Femur (tissue), 1 donor: ENCODE results near the gene RPUSD2.

ENCODE experiments used
- DNase-seq: peaks from one replicate; pipeline ENCODE4 v3.0.0-alpha.2; 2017

RPUSD2 gene

GRCh38 chr15:40569129-40569953 lies at the start of gene RPUSD2:
Gene RPUSD2, plus strand, starts transcription at chr15:40569299. Its CDS starts 39 bp downstream, at chr15:40569338.
- DNase-seq = peak; percentile 96

GRCh38 chr15:40523611-40524010 lies 45.5 kb upstream of the RPUSD2 start:
- DNase-seq = no peak

GRCh38 chr15:40525855-40526254 lies 43.2 kb upstream of the RPUSD2 start:
- no peak for DNase-seq

- no peak for DNase-seq
Measured at GRCh38 chr15:40528801-40529200, 40.3 kb upstream of the RPUSD2 start.

GRCh38 chr15:40533763-40534364 lies 35.2 kb upstream of the RPUSD2 start:
- no peak for DNase-seq

- no peak for DNase-seq
Measured at GRCh38 chr15:40534371-40534770, 34.7 kb upstream of the RPUSD2 start.

GRCh38 chr15:40536501-40536900 lies 32.6 kb upstream of the RPUSD2 start:
- peak; percentile 68 for DNase-seq

GRCh38 chr15:40538976-40539375 lies 30.1 kb upstream of the RPUSD2 start:
- DNase-seq = no peak

- no peak for DNase-seq
Measured at GRCh38 chr15:40543082-40543481, 26.0 kb upstream of the RPUSD2 start.

GRCh38 chr15:40543631-40544294 lies 25.3 kb upstream of the RPUSD2 start:
- no peak for DNase-seq

GRCh38 chr15:40545457-40545856 lies 23.6 kb upstream of the RPUSD2 start:
- DNase-seq = no peak

GRCh38 chr15:40548610-40549009 lies 20.5 kb upstream of the RPUSD2 start:
- DNase-seq = no peak

- DNase-seq = no peak
Measured at GRCh38 chr15:40549894-40550293, 19.2 kb upstream of the RPUSD2 start.

GRCh38 chr15:40550341-40551037 lies 18.6 kb upstream of the RPUSD2 start:
- no peak for DNase-seq

GRCh38 chr15:40554161-40554525 lies 15.0 kb upstream of the RPUSD2 start:
- no peak for DNase-seq

GRCh38 chr15:40555876-40556275 lies 13.2 kb upstream of the RPUSD2 start:
- DNase-seq = no peak

GRCh38 chr15:40558952-40559742 lies 10.0 kb upstream of the RPUSD2 start:
- DNase-seq = no peak

GRCh38 chr15:40562691-40563090 lies 6.4 kb upstream of the RPUSD2 start:
- DNase-seq = no peak

- DNase-seq = no peak
Measured at GRCh38 chr15:40563426-40563825, 5.7 kb upstream of the RPUSD2 start.

GRCh38 chr15:40564591-40565332 lies 4.3 kb upstream of the RPUSD2 start, which contains the start of gene CCDC32:
Gene CCDC32, minus strand, starts transcription at chr15:40565042. Its CDS starts 2,027 bp downstream, at chr15:40563015.
- peak; percentile 98 for DNase-seq
